IMR-90 (cell line): Measurements from ENCODE around the gene SIX5.

Source experiments
- BHLHE40 ChIP-seq: fragments of 150-350 bp; IDR thresholded peaks from 2 replicates; pipeline ENCODE4 v1.6.1; 2016; ENCODE audit warnings: mild to moderate bottlenecking, low read depth, low read length
- CHD1 ChIP-seq: IDR thresholded peaks from 2 replicates; pipeline ENCODE4 v1.6.1; 2012; ENCODE audit warnings: low read depth, low read length, improper control_type of control experiment
- CTCF ChIP-seq: conservative IDR thresholded peaks from 2 replicates; pipeline ENCODE4 v1.5.1; 2012; ENCODE audit warnings: mild to moderate bottlenecking, low read depth, low read length, improper control_type of control experiment
- MXI1 ChIP-seq: IDR thresholded peaks from 2 replicates; pipeline ENCODE4 v1.6.1; 2012; ENCODE audit warnings: low read depth, mild to moderate bottlenecking, low read length, moderate library complexity, borderline replicate concordance
- POLR2A ChIP-seq: IDR thresholded peaks from 2 replicates; pipeline ENCODE4 v1.6.1; 2012; ENCODE audit warnings: mild to moderate bottlenecking, low read depth, low read length
- USF2 ChIP-seq: fragments of 150-350 bp; IDR thresholded peaks from 2 replicates; pipeline ENCODE4 v1.6.1; 2017; ENCODE audit warnings: mild to moderate bottlenecking, antibody characterized with exemption, low read length, low read depth

GRCh38 chr19:45778010-45778661, 9.1 kb upstream of the SIX5 start:
- TF ChIP-seq CTCF (no peak), BHLHE40 (no peak), CHD1 (no peak), USF2 (no peak), MXI1 (no peak), POLR2A (no peak)
